Pons (tissue), 1 donor: ENCODE measurements around the gene NASP.

Experiments
- DNase-seq: peaks from one replicate; pipeline ENCODE4 v3.0.0-alpha.2; 2016; ENCODE audit warnings: low spot score

The NASP gene

GRCh38 chr1:45667321-45668111 lies 83.7 kb downstream of the NASP start:
- DNase-seq = no peak
